ENCODE data around the gene FRMD7. TPM values are rescaled to one million over a fixed set of nuclear protein-coding genes. Genes with fewer than 3 reads are reported as not detected.
"Not testable (repeated sequence)": the region's sequence is repeated elsewhere in the genome, so short reads cannot be mapped to it uniquely, and the experiment has no call there.

Gene FRMD7
- total and polyA plus RNA-seq, 7 experiments from 2014 or later, result not detected

DNA sequence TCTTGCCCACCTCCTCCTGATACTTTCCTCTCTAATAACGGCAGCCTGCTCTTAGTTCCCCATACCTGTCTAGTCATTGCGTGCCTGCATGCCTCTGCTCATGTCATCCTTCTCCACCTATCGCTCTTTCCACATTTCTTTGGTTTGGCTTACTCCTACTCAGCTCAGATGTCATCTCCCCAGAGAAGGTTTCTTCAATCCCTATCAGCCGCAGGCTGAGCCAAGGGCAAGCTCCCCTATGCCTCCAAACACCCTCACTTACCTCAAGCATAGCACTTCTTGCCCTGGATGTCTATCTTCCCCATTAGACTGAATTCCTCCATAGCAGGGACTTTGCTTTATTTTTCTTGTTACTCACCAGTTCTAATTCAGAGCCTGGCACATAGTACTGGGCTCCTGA lies 26.6 kb downstream of the FRMD7 start:
- H3K27me3 Mint-ChIP-seq, result peaks cover 0 to 12% (median 0%) of the 10 kb centered on the region in 5 donors
- Histone ChIP-seq H3K27me3 (ENCODE audit: control insufficient read depth in 2 of 2, insufficient read depth in 2 of 2, low read length in 2 of 2) (no peaks in the 10 kb centered on the region), H3K4me1 (ENCODE audit: control insufficient read depth in 2 of 2, insufficient read depth in 2 of 2, low read length in 2 of 2) (no peaks in the 10 kb centered on the region), H3K4me3 (ENCODE audit: low read length) (no peak overlapping the region), H3K27ac (ENCODE audit: low read depth, low read length) (no peak overlapping the region), H3K36me3 (ENCODE audit: control insufficient read depth in 2 of 3, insufficient read depth in 3 of 3, low read length in 3 of 3) (no peaks in the 10 kb centered on the region), H3K9me3 (ENCODE audit: control insufficient read depth in 2 of 3, low read length in 3 of 3) (no peaks in the 10 kb centered on the region)
- no peaks in the 10 kb centered on the region for H3K36me3 Mint-ChIP-seq
- no peak for ATAC-seq
- intact Hi-C loops (cut with micrococcal nuclease), result no loop called here
- no peaks in the 10 kb centered on the region for H3K4me1 Mint-ChIP-seq
- H3K9me3 Mint-ChIP-seq, result no peaks in the 10 kb centered on the region
- DNase-seq, result no peak
- no peak overlapping the region for H3K4me3 Mint-ChIP-seq
- POLR2A ChIA-PET, result no interaction called here
- no peak overlapping the region for H3K27ac Mint-ChIP-seq
- CTCF ChIA-PET, result interaction anchor here (0.7 to 0.9 kb wide), 2 partner anchors 9 to 45 kb away, joined by 3 to 4 read pairs; no protein-coding TSS in a partner anchor

GRCh38 chrX:132098704-132099103 lies 29.1 kb downstream of the FRMD7 start:
- H3K36me3 Mint-ChIP-seq; H3K9me3 Mint-ChIP-seq; H3K36me3 ChIP-seq (ENCODE audit: control insufficient read depth in 2 of 3, insufficient read depth in 3 of 3, low read length in 3 of 3); H3K4me1 Mint-ChIP-seq; H3K4me1 ChIP-seq (ENCODE audit: control insufficient read depth in 2 of 2, insufficient read depth in 2 of 2, low read length in 2 of 2); H3K4me3 ChIP-seq (ENCODE audit: low read length); H3K9me3 ChIP-seq (ENCODE audit: control insufficient read depth in 2 of 3, low read length in 3 of 3); H3K27me3 ChIP-seq (ENCODE audit: control insufficient read depth in 2 of 2, insufficient read depth in 2 of 2, low read length in 2 of 2); H3K27me3 Mint-ChIP-seq; H3K27ac ChIP-seq (ENCODE audit: low read depth, low read length); ATAC-seq; H3K27ac Mint-ChIP-seq; H3K4me3 Mint-ChIP-seq; intact Hi-C loops (cut with micrococcal nuclease); POLR2A ChIA-PET; DNase-seq; CTCF ChIA-PET: not testable (repeated sequence)

DNA sequence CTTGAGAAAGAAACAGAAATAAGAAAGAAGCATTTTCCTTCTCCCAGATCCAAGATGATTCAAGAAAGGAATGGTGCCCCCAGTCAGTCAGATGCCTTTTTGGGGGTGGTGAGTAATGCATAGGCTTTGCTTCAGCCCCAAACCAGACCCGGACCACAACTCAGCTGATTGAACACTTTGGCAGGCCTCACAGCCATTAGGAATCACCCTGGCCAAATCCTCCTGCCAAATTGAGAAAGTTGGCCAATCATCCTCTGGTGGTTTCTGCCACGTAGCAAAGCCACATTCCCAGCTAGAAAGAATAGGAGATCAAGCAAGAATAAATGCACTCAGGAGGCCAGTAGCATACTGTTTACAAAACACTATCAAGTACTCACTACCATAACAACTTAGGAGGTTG lies 33.7 kb downstream of the FRMD7 start:
- POLR2A ChIA-PET, result no interaction called here
- no peaks in the 10 kb centered on the region for H3K4me1 ChIP-seq (ENCODE audit: control insufficient read depth in 2 of 2, insufficient read depth in 2 of 2, low read length in 2 of 2)
- CTCF ChIA-PET, result no interaction called here

DNA sequence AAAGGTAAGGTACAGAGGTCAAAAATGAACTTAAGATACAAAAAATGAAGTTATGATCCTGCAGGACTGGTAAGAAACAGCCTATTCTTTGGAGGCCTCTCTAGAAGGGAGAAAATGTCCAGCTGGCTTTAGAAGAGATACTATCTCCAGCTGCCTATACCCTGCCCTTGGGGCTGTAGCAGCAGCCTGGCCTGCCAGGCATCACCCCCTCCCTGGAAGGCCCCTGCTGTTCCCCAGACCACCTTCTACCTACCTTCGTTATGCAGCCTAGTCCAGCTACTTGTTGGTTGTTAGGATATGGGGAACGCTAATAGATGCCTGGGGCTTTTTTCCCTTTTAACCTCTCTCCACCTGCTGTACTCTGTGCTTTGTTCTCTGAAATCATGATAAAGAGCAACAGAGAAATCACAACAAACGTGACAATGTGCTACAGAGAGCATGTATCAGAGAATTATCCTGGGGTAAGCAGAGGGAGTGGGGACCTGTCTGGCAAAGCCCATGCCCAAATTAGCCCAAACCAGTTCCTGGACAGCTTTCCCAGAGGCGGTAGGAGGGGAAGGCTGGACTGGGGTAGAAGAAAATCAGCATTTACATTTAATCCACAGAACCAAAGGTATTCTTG lies 34.5 kb downstream of the FRMD7 start:
- no peaks in the 10 kb centered on the region for H3K36me3 ChIP-seq (ENCODE audit: control insufficient read depth in 2 of 3, insufficient read depth in 3 of 3, low read length in 3 of 3)
- Mint-ChIP-seq H3K4me3 (no peak overlapping the region), H3K4me1 (peaks cover 0 to 11% (median 7%) of the 10 kb centered on the region in 7 donors), H3K27ac (no peak overlapping the region), H3K27me3 (peaks cover 0 to 10% (median 0%) of the 10 kb centered on the region in 5 donors), H3K36me3 (no peaks in the 10 kb centered on the region), H3K9me3 (no peaks in the 10 kb centered on the region)
- H3K4me1 ChIP-seq (ENCODE audit: control insufficient read depth in 2 of 2, insufficient read depth in 2 of 2, low read length in 2 of 2), result no peaks in the 10 kb centered on the region
- no peak overlapping the region for H3K4me3 ChIP-seq (ENCODE audit: low read length)
- no peaks in the 10 kb centered on the region for H3K27me3 ChIP-seq (ENCODE audit: control insufficient read depth in 2 of 2, insufficient read depth in 2 of 2, low read length in 2 of 2)
- intact Hi-C loops (cut with micrococcal nuclease), result loop anchor here in 1 of 2 donors (5.0 kb wide), 1 partner anchor 199 kb away; no protein-coding TSS in a partner anchor
- ChIA-PET CTCF (interaction anchor here (0.5 to 1.6 kb wide), 2 partner anchors 8 to 25 kb away, joined by 3 read pairs; no protein-coding TSS in a partner anchor), POLR2A (no interaction called here)
- ATAC-seq, result no peak
- DNase-seq, result no peak
- H3K27ac ChIP-seq (ENCODE audit: low read depth, low read length), result no peak overlapping the region
- no peaks in the 10 kb centered on the region for H3K9me3 ChIP-seq (ENCODE audit: control insufficient read depth in 2 of 3, low read length in 3 of 3)

More for the DNA sequence above, 33.7 kb downstream of the FRMD7 start:
- no peak for DNase-seq
- Mint-ChIP-seq H3K9me3 (no peaks in the 10 kb centered on the region), H3K4me1 (peaks cover 0 to 11% (median 7%) of the 10 kb centered on the region in 7 donors), H3K27me3 (peaks cover 0 to 12% (median 0%) of the 10 kb centered on the region in 5 donors), H3K36me3 (no peaks in the 10 kb centered on the region), H3K4me3 (no peak overlapping the region), H3K27ac (no peak overlapping the region)
- no peak for ATAC-seq
- Histone ChIP-seq H3K27ac (ENCODE audit: low read depth, low read length) (no peak overlapping the region), H3K4me3 (ENCODE audit: low read length) (no peak overlapping the region), H3K36me3 (ENCODE audit: control insufficient read depth in 2 of 3, insufficient read depth in 3 of 3, low read length in 3 of 3) (no peaks in the 10 kb centered on the region), H3K9me3 (ENCODE audit: control insufficient read depth in 2 of 3, low read length in 3 of 3) (no peaks in the 10 kb centered on the region), H3K27me3 (ENCODE audit: control insufficient read depth in 2 of 2, insufficient read depth in 2 of 2, low read length in 2 of 2) (no peaks in the 10 kb centered on the region)
- intact Hi-C loops (cut with micrococcal nuclease), result loop anchor here in 1 of 2 donors (5.0 kb wide), 1 partner anchor 198 kb away; no protein-coding TSS in a partner anchor

- ATAC-seq (peak; percentile 83), DNase-seq (peak; percentile 5 to 52 (median 33))
- H3K27me3 ChIP-seq (ENCODE audit: control insufficient read depth in 2 of 2, insufficient read depth in 2 of 2, low read length in 2 of 2), result no peaks in the 10 kb centered on the region
- H3K9me3 ChIP-seq (ENCODE audit: control insufficient read depth in 2 of 3, low read length in 3 of 3), result no peaks in the 10 kb centered on the region
- Mint-ChIP-seq H3K4me1 (peaks cover 0 to 11% (median 7%) of the 10 kb centered on the region in 7 donors), H3K4me3 (no peak overlapping the region), H3K36me3 (no peaks in the 10 kb centered on the region), H3K27ac (no peak overlapping the region), H3K27me3 (peaks cover 0 to 7% (median 0%) of the 10 kb centered on the region in 5 donors), H3K9me3 (no peaks in the 10 kb centered on the region)
- ChIA-PET POLR2A (interaction anchor here (1.0 to 1.1 kb wide), 2 partner anchors 126 to 127 kb away, joined by 3 read pairs; partner anchors contain the start of gene RAP2C), CTCF (interaction anchor here (0.6 to 2.6 kb wide), 6 partner anchors 9 to 539 kb away, joined by 3 to 20 read pairs (median 3); partner anchors contain the start of gene RAP2C)
- no peaks in the 10 kb centered on the region for H3K36me3 ChIP-seq (ENCODE audit: control insufficient read depth in 2 of 3, insufficient read depth in 3 of 3, low read length in 3 of 3)
- H3K4me1 ChIP-seq (ENCODE audit: control insufficient read depth in 2 of 2, insufficient read depth in 2 of 2, low read length in 2 of 2), result no peaks in the 10 kb centered on the region
- intact Hi-C loops (cut with micrococcal nuclease), result loop anchor here (1.0 to 5.0 kb wide), 4 partner anchors 127 to 539 kb away; partner anchors contain the start of gene RAP2C (in 2 of the 2)
- no peak overlapping the region for H3K27ac ChIP-seq (ENCODE audit: low read depth, low read length)
- no peak overlapping the region for H3K4me3 ChIP-seq (ENCODE audit: low read length)
Measured at GRCh38 chrX:132092439-132093065, 35.3 kb downstream of the FRMD7 start.

GRCh38 chrX:132090403-132091159 lies 37.2 kb downstream of the FRMD7 start:
- peaks cover 0 to 13% (median 7%) of the 10 kb centered on the region in 7 donors for H3K4me1 Mint-ChIP-seq

More at GRCh38 chrX:132090403-132091159, 37.2 kb downstream of the FRMD7 start:
- DNase-seq (no peak), ATAC-seq (no peak)
- Histone ChIP-seq H3K27ac (ENCODE audit: low read depth, low read length) (no peak overlapping the region), H3K4me3 (ENCODE audit: low read length) (no peak overlapping the region), H3K4me1 (ENCODE audit: control insufficient read depth in 2 of 2, insufficient read depth in 2 of 2, low read length in 2 of 2) (no peaks in the 10 kb centered on the region), H3K9me3 (ENCODE audit: control insufficient read depth in 2 of 3, low read length in 3 of 3) (no peaks in the 10 kb centered on the region), H3K27me3 (ENCODE audit: control insufficient read depth in 2 of 2, insufficient read depth in 2 of 2, low read length in 2 of 2) (no peaks in the 10 kb centered on the region), H3K36me3 (ENCODE audit: control insufficient read depth in 2 of 3, insufficient read depth in 3 of 3, low read length in 3 of 3) (no peaks in the 10 kb centered on the region)
- Mint-ChIP-seq H3K4me3 (no peak overlapping the region), H3K27ac (no peak overlapping the region), H3K36me3 (no peaks in the 10 kb centered on the region), H3K9me3 (no peaks in the 10 kb centered on the region), H3K27me3 (peaks cover 0 to 7% (median 0%) of the 10 kb centered on the region in 5 donors)
- POLR2A ChIA-PET, result no interaction called here
- intact Hi-C loops (cut with micrococcal nuclease), result loop anchor here in 1 of 2 donors (5.0 kb wide), 1 partner anchor 202 kb away; no protein-coding TSS in a partner anchor
- CTCF ChIA-PET, result interaction anchor here (2.6 kb wide), 1 partner anchor 130 kb away, joined by 20 read pairs; the partner anchor contains the start of gene RAP2C

All from naive thymus-derived CD4-positive, alpha-beta T cell (primary cell).